PFSK-1 (cell line): ENCODE measurements around the gene HSDL1.

Experiments
- FOXP2 ChIP-seq: optimal IDR thresholded peaks from 2 replicates; pipeline ENCODE3; 2011; ENCODE audit warnings: borderline replicate concordance, control low read depth, inconsistent platforms; ENCODE audit not compliant: insufficient read depth; ENCODE audit errors: extremely low read length, extremely low read depth
- POLR2AphosphoS5 ChIP-seq: IDR thresholded peaks from 2 replicates; pipeline ENCODE4 v1.6.1; 2012; ENCODE audit warnings: low read depth, mild to moderate bottlenecking, control low read depth, low read length, moderate library complexity
- SIN3A ChIP-seq: IDR thresholded peaks from 2 replicates; pipeline ENCODE4 v1.6.1; 2012; ENCODE audit warnings: mild to moderate bottlenecking, low read length, moderate library complexity, borderline replicate concordance; ENCODE audit not compliant: insufficient read depth
- TAF1 ChIP-seq: IDR thresholded peaks from 2 replicates; pipeline ENCODE4 v1.6.1; 2012; ENCODE audit warnings: low read length, control low read depth, borderline replicate concordance; ENCODE audit not compliant: insufficient read depth
- TF ChIP-seq, protein P1 (sequence below), 2 experiments: IDR thresholded peaks; 2 replicates each; pipeline versions ENCODE4 v1.6.1 to v1.8.0; 2011 to 2012; ENCODE audit warnings: low read depth in 2 of 2, low read length in 2 of 2, control low read depth in 1 of 2, inconsistent platforms in 1 of 2, mild to moderate bottlenecking in 1 of 2, moderate library complexity in 1 of 2; ENCODE audit not compliant: insufficient read depth in 1 of 2

Gene HSDL1

DNA sequence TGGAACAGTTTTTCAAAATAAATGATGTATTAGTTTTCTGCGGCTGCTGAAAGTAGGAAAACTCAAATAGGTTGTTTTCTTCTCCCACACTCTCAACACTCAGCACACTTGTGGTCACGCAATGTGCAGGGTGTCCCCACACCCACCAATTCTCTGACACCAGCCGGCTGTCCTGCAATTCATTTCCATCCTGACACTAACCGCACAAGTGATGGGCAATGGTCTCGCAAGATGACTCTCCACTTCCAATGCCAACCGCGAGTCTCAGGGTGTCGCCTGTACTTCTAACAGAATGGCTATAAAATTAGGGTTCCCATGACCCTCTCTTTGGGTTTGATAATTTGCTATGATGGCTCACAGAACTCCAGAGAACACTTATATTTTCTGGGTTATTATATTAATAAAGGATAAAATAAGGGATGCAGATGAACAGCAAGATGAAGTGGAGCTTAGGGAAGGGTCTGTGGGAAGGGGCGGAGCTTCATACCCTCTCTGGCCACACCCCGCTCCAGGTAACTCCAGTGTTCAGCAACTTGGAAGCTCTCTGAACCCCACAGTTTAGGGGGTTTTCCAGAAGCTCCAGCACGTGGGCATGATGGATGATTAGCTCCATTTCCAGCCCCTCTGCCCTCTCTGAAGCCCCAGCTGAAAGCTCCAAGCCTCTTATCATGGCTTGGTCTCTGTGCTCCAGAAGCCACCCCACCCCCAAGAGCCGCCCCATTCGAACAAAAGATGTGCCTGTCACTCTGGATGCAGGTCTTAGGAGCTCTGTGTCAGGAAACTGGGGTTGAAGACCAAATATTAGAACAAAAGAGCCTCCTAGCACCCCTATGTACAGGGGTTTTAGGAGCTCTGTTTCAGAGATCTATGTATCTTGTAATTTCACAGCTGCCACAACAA lies 22.1 kb upstream of the HSDL1 start:
- TF ChIP-seq SIN3A (no peak), TAF1 (no peak), POLR2AphosphoS5 (no peak), FOXP2 (no peak)
- TF ChIP-seq, protein P1, sequence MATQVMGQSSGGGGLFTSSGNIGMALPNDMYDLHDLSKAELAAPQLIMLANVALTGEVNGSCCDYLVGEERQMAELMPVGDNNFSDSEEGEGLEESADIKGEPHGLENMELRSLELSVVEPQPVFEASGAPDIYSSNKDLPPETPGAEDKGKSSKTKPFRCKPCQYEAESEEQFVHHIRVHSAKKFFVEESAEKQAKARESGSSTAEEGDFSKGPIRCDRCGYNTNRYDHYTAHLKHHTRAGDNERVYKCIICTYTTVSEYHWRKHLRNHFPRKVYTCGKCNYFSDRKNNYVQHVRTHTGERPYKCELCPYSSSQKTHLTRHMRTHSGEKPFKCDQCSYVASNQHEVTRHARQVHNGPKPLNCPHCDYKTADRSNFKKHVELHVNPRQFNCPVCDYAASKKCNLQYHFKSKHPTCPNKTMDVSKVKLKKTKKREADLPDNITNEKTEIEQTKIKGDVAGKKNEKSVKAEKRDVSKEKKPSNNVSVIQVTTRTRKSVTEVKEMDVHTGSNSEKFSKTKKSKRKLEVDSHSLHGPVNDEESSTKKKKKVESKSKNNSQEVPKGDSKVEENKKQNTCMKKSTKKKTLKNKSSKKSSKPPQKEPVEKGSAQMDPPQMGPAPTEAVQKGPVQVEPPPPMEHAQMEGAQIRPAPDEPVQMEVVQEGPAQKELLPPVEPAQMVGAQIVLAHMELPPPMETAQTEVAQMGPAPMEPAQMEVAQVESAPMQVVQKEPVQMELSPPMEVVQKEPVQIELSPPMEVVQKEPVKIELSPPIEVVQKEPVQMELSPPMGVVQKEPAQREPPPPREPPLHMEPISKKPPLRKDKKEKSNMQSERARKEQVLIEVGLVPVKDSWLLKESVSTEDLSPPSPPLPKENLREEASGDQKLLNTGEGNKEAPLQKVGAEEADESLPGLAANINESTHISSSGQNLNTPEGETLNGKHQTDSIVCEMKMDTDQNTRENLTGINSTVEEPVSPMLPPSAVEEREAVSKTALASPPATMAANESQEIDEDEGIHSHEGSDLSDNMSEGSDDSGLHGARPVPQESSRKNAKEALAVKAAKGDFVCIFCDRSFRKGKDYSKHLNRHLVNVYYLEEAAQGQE (IDR thresholded peaks at IDR 0.05; ENCODE audit: insufficient read depth in 1 of 2, low read depth in 2 of 2, low read length in 2 of 2), result no peak

DNA sequence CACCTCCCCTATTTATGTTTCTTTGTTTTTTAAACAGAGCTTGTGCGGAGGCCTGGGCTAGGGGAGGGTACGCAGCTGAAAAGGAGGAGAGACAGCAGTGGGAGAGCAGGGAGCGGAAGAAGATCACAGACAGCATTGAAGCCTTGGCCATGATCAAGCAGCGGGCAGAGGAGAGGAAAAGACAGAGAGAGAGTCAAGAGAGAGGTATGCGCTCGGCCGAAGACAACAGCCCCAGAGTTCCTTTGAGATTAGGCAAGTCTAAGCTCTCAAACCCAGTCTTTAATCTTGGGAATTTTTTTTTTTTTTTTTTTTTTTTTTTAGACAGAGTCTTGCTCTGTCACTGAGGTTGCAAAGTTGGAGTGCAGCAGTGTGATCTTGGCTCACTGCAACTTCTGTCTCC lies 20.8 kb upstream of the HSDL1 start:
- TF ChIP-seq, protein P1 (IDR thresholded peaks at IDR 0.05; ENCODE audit: insufficient read depth in 1 of 2, low read depth in 2 of 2, low read length in 2 of 2), result no peak
- no peak for TF ChIP-seq POLR2AphosphoS5
- TF ChIP-seq TAF1, result no peak
- no peak for TF ChIP-seq FOXP2
- no peak for TF ChIP-seq SIN3A

- TF ChIP-seq POLR2AphosphoS5, result no peak
- TF ChIP-seq, protein P1 (IDR thresholded peaks at IDR 0.05; ENCODE audit: insufficient read depth in 1 of 2, low read depth in 2 of 2, low read length in 2 of 2), result no peak
- no peak for TF ChIP-seq TAF1
- TF ChIP-seq SIN3A, result no peak
- no peak for TF ChIP-seq FOXP2
Measured at GRCh38 chr16:84161801-84162200, 16.8 kb upstream of the HSDL1 start.

GRCh38 chr16:84161037-84161436 lies 16.1 kb upstream of the HSDL1 start:
- no peak for TF ChIP-seq FOXP2
- TF ChIP-seq TAF1, result no peak

DNA sequence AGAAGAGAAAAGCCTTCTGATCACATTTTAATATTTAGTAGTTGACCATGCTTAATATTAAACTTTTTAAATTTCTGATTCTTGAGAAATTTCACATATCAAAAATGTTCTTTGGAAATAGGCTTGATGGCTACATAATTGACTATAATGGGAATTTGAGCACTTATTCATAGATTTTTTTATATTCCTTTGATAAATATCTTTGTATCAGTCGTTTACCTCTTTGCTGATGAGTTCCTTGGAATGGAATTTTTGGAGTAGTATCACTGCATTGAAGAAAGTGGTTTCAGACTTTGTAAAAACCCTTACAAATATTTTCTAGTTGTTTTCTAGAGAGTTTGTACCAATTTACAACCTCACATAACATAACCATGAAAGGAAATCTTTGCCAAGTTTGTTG lies 14.8 kb upstream of the HSDL1 start:
- no peak for TF ChIP-seq SIN3A
- no peak for TF ChIP-seq TAF1
- no peak for TF ChIP-seq POLR2AphosphoS5
- TF ChIP-seq, protein P1 (IDR thresholded peaks at IDR 0.05; ENCODE audit: insufficient read depth in 1 of 2, low read depth in 2 of 2, low read length in 2 of 2), result no peak
- TF ChIP-seq FOXP2, result no peak
